Epithelial cell of esophagus (primary cell): Measurements from ENCODE around the gene TDRD5.

ENCODE experiments used
- DNase-seq: peaks from one replicate; pipeline ENCODE4 v3.0.0; 2010; ENCODE audit warnings: low read depth
- H3K4me3 ChIP-seq: 2 replicates; pipeline ENCODE4 v1.5.1; 2011; ENCODE audit warnings: mild to moderate bottlenecking, low read length, control low read depth
- TF ChIP-seq, protein P1 (sequence below): IDR thresholded peaks from 2 replicates; pipeline ENCODE4 v1.5.1; 2011; ENCODE audit warnings: low read depth, mild to moderate bottlenecking, low read length, control low read depth, inconsistent platforms; ENCODE audit not compliant: insufficient read depth; ENCODE audit errors: missing control alignments

TDRD5 gene, protein sequence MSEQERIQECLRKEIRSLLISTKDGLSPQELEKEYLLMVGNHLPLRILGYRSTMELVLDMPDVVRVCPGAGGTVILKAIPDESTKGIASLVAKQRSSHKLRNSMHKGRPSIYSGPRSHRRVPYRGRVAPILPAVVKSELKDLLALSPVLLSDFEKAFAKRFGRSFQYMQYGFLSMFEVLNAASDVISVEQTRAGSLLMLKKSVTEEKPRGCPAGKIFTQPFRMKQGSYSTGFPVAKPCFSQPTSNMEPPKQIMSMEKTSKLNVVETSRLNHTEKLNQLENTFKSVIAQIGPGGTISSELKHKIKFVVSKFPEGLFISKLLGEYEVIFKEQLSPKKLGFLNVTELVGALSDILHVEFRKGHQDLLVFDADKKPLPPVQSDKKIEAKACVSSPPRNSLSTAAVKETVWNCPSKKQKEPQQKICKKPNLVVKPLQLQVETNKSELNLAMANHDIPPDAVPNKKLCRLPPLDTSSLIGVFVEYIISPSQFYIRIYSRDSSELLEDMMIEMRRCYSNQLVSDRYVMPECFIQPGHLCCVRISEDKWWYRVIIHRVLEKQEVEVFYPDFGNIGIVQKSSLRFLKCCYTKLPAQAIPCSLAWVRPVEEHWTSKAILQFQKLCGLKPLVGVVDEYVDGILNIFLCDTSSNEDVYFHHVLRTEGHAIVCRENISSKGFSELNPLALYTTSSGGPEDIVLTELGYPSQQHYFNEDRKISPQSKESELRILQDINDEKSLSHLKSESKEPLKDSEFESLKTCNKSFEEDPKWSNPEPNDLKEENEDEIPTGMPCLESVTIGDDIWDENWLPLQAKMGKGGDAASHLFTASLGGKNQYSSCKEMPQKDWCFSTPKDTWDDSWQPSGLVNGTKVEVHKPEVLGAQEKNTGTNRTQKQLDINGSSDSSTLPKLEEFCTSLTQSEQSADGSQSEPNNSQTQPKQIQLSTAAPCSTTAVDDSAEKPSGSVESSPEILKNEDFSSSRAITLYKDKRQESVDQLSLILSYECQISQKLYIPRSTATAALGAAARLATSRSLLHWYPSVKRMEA

DNA sequence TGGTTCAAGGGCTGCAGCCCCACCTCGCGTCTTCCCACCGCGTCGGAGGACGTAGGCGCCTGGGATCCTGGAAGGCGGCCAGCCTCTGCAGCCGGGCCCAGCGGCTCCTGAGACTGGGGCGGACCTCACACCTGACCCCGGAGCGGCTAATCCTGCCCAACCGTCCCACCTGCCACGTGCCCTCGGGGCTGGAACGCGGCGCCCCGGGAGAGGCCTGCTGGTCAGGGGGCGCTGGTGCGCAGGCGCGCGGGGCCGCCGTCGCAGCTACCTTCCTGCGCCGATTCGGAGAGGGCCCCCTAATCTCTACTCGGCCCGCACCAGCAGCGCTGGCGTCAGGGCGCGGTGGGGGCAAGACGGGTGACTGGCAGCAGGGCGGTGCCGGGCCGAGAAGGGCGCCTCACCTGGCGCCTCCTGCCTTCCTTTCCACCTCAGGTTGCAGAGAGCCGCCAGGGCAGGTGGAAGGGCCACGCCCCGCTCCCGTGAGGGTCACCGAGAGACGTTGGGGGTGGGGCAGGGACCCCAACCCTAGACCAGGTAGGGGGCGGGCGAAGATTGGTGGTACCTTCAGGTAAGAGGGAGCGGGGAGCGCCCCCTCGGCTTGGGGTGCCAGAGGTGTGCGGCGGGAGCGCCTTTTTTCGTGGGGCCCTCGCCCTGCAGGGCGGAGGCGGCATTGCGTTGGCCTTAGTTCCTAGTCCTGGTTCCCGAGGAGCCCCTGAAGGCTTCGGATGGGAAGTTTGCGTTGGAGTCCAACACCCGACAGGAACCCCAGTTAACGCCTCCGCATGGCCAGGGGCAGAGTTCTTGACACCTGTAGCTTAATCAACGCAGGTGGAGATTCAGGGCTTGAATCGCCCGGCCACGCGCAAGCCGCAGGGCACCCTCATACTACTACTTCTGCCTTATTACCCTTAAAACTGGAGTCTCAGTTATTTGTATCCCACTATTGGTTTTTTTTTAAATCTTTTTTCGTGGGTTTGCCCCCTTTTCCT is at the start of gene TDRD5:
TSS of gene TDRD5 (plus strand) at position 241 of the 989 bp plus-strand sequence. CDS start 784 bp downstream, outside the sequence.
- DNase-seq: peak; percentile 11
- no peak within 1 kb of the TSS for H3K4me3 ChIP-seq
- TF ChIP-seq, protein P1, sequence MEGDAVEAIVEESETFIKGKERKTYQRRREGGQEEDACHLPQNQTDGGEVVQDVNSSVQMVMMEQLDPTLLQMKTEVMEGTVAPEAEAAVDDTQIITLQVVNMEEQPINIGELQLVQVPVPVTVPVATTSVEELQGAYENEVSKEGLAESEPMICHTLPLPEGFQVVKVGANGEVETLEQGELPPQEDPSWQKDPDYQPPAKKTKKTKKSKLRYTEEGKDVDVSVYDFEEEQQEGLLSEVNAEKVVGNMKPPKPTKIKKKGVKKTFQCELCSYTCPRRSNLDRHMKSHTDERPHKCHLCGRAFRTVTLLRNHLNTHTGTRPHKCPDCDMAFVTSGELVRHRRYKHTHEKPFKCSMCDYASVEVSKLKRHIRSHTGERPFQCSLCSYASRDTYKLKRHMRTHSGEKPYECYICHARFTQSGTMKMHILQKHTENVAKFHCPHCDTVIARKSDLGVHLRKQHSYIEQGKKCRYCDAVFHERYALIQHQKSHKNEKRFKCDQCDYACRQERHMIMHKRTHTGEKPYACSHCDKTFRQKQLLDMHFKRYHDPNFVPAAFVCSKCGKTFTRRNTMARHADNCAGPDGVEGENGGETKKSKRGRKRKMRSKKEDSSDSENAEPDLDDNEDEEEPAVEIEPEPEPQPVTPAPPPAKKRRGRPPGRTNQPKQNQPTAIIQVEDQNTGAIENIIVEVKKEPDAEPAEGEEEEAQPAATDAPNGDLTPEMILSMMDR: no peak

DNA sequence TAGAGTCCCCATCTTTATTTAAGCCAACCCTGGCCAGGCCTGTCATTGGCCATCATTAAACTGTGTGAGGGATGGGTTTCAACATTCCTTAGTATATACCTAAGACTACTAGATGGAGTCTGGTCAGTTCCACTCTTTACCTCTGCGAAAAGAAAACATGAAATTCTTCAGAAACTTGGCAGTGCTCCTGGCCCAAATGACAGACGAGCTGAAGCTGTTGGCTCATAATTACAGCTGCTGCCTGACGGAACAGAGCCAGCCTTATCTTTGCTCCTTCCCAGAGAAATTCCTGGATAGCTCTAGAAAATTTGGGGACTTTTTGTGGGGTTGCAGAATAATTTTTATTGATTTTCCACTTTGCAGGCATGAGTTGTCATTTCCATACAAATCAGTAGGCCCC is 46.3 kb upstream of the TDRD5 start:
- TF ChIP-seq, protein P1: no peak
- DNase-seq: no peak
- H3K4me3 ChIP-seq: no peak overlapping the region

DNA sequence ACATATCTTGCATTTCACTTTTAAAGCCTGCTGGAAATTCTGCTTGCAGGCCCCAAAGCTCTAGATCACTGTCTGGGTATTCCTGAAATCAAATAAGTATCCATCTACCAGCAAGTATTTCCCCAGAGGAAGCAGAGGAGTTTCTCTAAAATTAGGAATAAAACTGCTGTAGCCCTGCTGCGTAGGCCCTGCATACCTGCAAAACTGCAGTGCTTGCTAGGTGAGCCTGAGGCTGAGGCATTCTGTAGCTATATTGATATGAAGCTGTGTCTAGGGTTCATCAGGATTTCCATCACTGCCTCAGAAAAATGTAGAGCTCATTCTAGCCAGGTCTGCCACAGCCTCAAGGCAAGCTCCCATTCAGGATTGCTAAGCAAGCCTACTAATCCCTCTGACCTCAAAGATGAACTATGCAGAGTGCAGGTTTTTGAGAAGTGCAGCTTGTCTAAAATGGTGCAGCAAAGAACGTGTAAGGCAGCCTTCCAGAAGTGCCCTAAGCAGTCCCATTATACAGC is 44.6 kb upstream of the TDRD5 start:
- no peak overlapping the region for H3K4me3 ChIP-seq
- DNase-seq: peak; percentile 5
- TF ChIP-seq, protein P1: no peak

DNA sequence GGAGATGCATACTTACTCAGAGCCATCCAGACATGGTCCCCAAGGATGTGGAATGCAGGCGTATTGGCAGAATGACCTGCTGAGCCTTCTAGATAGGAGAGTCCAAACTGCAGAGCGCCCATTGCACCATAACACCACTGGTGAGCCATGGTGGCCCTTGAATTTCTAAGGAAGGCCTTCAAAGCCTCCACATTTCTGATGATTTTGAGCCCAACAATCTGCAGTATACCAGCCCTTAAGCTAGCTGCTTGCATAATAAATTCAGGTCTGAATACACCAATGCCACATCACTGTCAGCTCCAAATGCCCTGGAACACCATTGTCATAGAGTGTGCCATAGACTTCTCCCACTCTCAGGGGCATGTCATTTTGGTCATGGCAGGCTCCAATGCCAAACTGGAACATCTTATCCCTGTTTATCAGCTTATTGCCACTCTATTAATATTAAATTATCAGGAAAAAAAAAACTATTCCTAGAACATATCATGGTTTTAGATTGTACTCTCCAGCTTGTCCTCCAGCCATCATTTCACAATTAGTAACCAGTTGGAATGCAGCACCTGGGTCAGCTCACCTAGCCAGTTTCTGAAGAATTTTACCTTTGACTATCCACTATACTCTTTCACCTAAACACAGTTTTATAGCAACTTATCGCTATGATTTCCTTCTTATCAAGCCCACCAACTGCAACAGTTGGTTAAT is 42.8 kb upstream of the TDRD5 start:
- no peak overlapping the region for H3K4me3 ChIP-seq
- DNase-seq: no peak
- TF ChIP-seq, protein P1: no peak

DNA sequence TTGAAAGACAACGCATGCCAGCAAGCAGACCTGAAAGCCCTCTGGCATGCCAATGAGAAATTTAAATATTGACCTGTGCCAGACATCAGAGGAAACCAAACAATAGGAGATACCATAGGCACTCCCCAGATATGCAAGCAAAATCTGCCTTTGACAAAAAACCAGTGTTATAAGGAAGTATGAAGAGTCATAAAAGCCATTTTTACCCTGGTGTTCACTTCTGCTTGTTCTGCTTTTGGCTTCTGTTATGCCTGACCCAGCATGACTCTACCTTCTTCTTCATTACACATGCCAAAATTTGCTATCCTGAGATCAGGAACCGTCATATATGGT is 42.3 kb upstream of the TDRD5 start:
- no peak for DNase-seq
- H3K4me3 ChIP-seq: no peak overlapping the region
- TF ChIP-seq, protein P1: no peak
